ENCODE results near the gene TFAP2A. TPM values are rescaled to one million over a fixed set of nuclear protein-coding genes. Genes with fewer than 3 reads are reported as not detected.

The TFAP2A gene
- total RNA-seq, 2 donors from 2014 or later: 0.27 to 0.99 TPM

DNA sequence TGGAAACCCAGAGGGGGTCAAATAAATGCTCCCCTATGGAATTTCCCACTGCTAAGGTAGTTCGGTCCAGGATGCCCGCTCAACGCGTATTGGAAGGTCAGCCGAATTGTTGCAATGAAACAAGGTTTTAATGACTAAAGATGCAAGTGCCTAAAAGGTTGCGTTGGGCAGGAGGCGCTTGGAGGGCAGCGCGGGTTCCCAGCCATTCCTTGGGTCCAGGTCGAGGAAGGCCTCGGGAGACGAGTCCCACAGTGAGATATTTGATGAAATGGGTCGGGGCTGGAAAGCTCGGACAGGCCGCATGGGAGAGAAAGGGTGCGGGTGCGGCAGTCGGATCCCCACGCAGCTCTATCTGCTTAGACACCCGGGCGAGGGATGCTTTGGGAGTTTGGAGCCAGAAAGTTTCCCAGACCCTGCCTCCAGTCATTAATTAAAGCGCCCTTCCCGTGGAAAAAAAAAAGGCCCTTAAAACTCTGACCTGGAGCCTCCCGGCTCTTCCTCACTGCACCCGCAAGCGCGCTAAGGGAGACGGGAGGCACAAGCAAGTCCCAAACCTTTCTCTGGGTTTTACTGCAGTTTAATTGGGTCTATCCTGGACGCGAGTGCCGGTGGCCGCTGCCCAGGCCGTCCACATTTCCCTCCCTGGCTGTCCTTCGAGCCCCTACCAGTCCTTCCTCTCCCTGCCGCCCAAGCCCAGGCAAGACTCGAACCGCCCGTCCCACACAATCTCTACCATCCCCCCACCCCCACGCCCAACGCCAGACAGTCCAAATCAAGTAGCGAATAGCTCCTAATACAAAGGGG lies 24.2 kb downstream of the TFAP2A start:
- no peak for DNase-seq
- Histone ChIP-seq H3K27me3 (peaks cover 84% of the 10 kb centered on the region), H3K4me3 (no peak overlapping the region), H3K9me3 (no peaks in the 10 kb centered on the region), H3K36me3 (no peaks in the 10 kb centered on the region), H3K4me1 (no peaks in the 10 kb centered on the region), H3K27ac (no peak overlapping the region), H3K9ac (ENCODE audit: low read depth in 2 of 2, low read length in 2 of 2) (no peak overlapping the region)
- intact Hi-C loops (cut with DNase I): no loop called here
- TF ChIP-seq, protein P1, sequence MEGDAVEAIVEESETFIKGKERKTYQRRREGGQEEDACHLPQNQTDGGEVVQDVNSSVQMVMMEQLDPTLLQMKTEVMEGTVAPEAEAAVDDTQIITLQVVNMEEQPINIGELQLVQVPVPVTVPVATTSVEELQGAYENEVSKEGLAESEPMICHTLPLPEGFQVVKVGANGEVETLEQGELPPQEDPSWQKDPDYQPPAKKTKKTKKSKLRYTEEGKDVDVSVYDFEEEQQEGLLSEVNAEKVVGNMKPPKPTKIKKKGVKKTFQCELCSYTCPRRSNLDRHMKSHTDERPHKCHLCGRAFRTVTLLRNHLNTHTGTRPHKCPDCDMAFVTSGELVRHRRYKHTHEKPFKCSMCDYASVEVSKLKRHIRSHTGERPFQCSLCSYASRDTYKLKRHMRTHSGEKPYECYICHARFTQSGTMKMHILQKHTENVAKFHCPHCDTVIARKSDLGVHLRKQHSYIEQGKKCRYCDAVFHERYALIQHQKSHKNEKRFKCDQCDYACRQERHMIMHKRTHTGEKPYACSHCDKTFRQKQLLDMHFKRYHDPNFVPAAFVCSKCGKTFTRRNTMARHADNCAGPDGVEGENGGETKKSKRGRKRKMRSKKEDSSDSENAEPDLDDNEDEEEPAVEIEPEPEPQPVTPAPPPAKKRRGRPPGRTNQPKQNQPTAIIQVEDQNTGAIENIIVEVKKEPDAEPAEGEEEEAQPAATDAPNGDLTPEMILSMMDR (IDR thresholded peaks at IDR 0.05): no peak

DNA sequence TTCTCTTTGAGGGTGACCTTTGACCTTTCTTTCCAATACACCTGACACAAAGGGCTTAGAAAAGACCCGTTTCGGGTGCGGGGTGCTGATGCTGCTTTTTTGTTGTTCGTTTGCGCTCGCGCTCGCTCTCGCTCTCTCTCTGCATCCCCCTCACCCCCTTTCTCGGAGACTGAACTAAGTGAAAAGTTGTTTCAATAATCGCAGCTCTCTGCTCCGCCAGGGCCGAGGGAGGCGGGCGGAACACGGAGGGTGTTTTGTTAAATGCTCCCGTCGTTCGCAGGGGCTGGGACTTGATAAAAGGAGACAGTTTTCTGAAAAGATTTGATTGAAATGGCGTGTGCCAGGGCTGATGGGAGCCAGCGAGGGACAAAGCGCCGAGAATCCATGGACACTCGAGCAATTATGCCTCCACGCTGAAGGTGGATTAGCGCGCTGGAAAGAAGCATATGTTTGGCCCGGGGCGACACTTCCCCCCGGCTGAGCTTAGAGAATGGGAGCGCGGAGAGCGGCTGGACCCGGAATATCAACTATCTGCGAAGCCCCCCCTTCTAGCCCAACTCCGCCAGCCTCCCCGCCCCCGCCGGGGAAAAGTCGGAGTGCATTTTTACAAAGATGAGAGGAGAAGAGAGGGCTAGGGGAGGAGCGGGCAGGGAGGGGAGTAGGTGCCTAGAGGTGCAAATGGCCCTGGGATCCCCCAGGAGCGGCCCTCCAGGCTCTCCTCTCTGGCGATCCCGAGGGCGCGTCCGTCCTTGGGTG lies 25.0 kb downstream of the TFAP2A start:
- H3K9me3 ChIP-seq: no peaks in the 10 kb centered on the region
- no peaks in the 10 kb centered on the region for H3K4me1 ChIP-seq
- H3K36me3 ChIP-seq: no peaks in the 10 kb centered on the region
- intact Hi-C loops (cut with DNase I): no loop called here
- no peak overlapping the region for H3K4me3 ChIP-seq
- no peak overlapping the region for H3K27ac ChIP-seq
- no peak overlapping the region for H3K9ac ChIP-seq (ENCODE audit: low read depth in 2 of 2, low read length in 2 of 2)
- H3K27me3 ChIP-seq: peaks cover 84% of the 10 kb centered on the region
- no peak for DNase-seq
- TF ChIP-seq, protein P1 (IDR thresholded peaks at IDR 0.05): no peak

DNA sequence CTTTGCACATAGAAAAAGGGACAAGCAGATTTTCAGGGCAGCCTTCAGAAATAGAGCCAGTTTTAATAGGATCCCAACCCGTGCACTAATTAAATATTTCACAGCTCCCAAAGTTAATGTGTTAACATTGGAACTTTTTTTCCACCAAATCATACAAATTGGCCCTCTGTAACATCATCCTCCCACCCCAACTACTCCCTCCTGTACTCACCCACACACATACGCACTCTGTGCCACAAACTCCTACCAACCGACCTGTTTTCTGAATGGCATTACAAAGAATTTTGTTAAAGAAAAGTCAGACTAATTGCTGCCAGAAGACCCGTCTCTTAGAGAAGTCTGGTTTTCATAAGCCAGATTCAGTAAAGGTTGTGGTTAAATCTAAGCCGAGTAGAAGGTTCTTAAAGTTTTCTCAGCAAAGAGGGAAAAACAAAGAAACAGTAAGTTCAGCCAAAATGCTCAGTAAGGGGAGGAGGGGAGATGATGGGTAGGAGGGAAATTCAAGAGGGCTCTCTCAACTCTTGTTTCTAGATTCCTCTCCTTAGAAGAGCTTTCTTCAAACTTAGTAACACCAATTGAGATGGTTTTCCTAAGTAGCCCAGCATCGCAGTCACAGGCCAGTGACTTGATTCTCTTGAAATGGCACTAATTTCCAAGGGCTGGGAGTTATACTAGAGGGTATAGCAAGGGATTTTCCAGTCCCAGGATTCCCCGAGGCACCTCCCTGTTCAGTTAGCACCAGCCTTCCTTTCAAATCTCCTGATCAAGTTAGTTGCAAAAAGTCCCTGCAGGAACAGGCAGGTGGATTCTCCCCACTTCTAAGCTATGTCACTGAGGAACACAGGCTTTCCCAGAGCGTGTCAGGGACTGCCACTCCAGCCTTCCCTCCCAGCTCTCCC lies 27.9 kb downstream of the TFAP2A start:
- no peaks in the 10 kb centered on the region for H3K4me1 ChIP-seq
- no peak for DNase-seq
- peaks cover 94% of the 10 kb centered on the region for H3K27me3 ChIP-seq
- H3K4me3 ChIP-seq: no peak overlapping the region
- intact Hi-C loops (cut with DNase I): no loop called here
- H3K27ac ChIP-seq: no peak overlapping the region
- TF ChIP-seq, protein P1 (IDR thresholded peaks at IDR 0.05): no peak
- no peak overlapping the region for H3K9ac ChIP-seq (ENCODE audit: low read depth in 2 of 2, low read length in 2 of 2)
- H3K9me3 ChIP-seq: no peaks in the 10 kb centered on the region
- H3K36me3 ChIP-seq: no peaks in the 10 kb centered on the region

DNA sequence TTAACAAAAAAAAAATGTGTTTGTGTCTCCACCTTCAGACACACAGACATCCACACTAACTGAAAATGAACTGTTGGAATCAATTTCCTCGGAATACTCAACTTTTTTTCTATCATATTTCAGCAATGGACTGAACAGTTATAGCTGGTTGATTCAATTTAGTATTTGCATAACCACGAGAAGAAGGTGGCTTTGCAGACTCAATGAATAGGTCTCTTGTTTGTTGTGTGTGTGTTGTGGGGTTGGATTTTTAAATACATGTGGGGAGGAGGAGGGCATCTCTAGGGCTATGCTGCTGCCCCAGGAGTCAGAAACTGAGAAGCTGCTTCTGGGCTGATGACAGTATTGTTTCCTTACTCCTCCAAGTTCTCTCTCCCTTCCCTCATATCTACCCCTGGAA lies 28.7 kb downstream of the TFAP2A start:
- TF ChIP-seq, protein P1 (IDR thresholded peaks at IDR 0.05): no peak
- Histone ChIP-seq H3K9ac (ENCODE audit: low read depth in 2 of 2, low read length in 2 of 2) (no peak overlapping the region), H3K27ac (no peak overlapping the region), H3K9me3 (no peaks in the 10 kb centered on the region), H3K36me3 (no peaks in the 10 kb centered on the region), H3K4me1 (no peaks in the 10 kb centered on the region), H3K27me3 (peaks cover 97% of the 10 kb centered on the region), H3K4me3 (no peak overlapping the region)
- DNase-seq: no peak
- intact Hi-C loops (cut with DNase I): no loop called here

DNA sequence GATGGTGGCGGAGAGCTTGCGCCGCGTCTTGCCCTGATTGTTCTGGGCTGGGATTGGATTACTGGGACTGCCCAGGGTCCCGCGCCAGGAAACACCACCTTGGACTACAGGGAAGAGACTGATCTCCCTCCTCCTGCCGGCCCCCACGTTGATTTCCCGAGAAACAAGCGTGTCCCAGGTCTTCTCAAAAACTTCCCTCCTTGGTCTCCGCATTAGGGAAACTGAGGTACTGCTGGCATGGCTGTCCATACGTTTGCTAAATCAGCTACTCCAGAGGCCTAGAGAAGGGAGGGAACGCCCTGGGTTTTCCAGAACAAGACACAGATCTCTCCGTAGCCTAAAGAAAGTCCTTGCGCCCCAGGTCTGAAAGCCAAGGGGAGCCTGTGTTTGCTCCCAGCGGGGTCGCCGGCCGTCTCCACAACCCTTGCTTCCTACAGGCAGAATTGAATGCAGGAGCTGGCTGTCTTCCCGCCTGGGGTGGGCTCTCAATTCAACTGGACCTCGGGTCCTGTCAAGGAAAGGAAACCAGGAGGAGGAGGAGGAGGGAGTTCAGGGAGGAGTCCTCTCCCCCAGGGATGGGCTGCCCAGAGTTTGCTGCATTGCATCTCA lies 29.2 kb downstream of the TFAP2A start:
- peaks cover 97% of the 10 kb centered on the region for H3K27me3 ChIP-seq
- TF ChIP-seq, protein P1 (IDR thresholded peaks at IDR 0.05): no peak
- intact Hi-C loops (cut with DNase I): no loop called here
- H3K27ac ChIP-seq: no peak overlapping the region
- H3K36me3 ChIP-seq: no peaks in the 10 kb centered on the region
- H3K9ac ChIP-seq (ENCODE audit: low read depth in 2 of 2, low read length in 2 of 2): no peak overlapping the region
- H3K4me3 ChIP-seq: no peak overlapping the region
- H3K4me1 ChIP-seq: no peaks in the 10 kb centered on the region
- no peaks in the 10 kb centered on the region for H3K9me3 ChIP-seq
- DNase-seq: no peak
